NCI-H2171 (cell line): Measurements from ENCODE around the gene SLC43A3.
"Not testable (repeated sequence)": the region's sequence is repeated elsewhere in the genome, so short reads cannot be mapped to it uniquely, and the experiment has no call there.

Experiments used
- DNase-seq: peaks from one replicate; lab custom pipeline; 2025; lab: John Stamatoyannopoulos, UW

The SLC43A3 gene

DNA sequence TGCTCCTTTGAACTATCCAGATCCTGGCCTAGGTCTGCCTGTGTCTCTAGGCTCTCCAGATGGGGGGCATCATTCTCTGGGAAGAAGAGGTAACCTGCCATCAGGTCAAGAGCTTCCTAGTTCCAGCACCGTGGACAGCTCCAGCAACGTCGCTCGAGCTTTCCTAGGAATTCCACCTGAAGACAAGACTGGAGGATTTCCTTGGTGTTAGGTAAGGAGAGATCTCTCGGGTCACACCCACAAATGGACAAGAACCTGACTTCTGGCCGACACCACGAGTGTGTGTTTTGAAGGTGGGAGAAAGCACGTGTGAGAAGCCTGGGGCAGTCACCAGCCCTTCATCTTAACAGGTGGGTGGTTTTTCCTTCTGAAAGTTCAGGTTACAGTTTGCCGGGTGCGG lies 47.2 kb downstream of the SLC43A3 start:
- no peak for DNase-seq

- no peak for DNase-seq
Observed at GRCh38 chr11:57378186-57378585, 48.7 kb downstream of the SLC43A3 start.

- peak; percentile 25 for DNase-seq
Observed at GRCh38 chr11:57377107-57377506, 49.8 kb downstream of the SLC43A3 start.

GRCh38 chr11:57376095-57377090 lies 50.5 kb downstream of the SLC43A3 start:
- DNase-seq: no peak

DNA sequence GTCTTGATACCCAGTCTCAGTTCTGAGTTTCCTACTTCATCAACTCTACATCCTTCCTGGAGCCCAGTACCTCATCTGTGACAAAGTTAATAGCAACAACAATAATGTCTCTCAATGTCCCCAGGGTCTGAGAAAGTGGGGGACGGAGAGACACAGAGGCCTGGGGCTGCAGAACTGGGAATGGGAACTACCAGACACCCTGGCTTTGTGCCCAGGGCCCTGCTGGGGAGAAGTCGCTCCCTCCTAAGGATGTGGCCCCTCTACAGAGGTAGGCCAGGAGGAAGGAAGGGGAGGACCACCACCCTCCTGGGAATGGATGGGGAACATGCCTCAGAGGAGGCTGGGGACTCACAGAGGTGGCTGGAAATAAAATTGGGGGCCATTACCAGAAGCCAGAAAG lies 51.4 kb downstream of the SLC43A3 start:
- DNase-seq: no peak

DNA sequence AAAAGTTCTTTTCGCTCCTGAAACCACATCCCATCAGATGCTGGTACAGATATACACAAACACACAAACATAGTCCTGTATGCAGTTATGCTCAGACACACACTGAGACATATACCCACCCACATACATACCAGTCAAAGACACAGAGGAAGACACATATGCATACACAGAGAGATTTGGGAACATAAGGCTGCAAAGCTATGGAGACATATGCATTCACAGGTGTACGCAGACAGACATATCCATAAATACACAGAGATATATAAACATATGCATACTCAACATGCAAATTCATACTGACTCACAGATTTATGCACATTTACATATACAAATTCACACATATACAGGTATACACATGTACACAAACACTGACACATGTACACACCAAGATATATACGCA lies 52.0 kb downstream of the SLC43A3 start:
- no peak for DNase-seq

DNA sequence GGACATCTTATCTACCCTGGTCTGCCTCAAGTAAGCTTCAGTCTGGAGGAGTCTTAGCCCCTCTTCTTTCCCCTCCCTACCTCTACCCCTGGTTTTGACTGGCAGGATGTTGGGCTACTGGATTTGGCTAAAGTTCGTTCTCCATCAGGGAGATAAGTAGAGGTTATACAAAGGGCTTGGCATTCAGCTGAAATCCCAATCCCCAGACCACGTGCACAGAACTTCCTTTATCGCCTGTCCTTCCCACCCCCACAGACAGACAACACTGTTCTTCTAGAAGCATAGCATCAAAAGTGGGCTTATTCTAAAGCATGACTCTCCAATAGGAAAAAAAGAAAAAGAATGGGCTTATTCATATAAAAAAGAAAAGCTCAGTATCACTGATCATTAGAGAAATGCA lies 53.8 kb downstream of the SLC43A3 start:
- no peak for DNase-seq

DNA sequence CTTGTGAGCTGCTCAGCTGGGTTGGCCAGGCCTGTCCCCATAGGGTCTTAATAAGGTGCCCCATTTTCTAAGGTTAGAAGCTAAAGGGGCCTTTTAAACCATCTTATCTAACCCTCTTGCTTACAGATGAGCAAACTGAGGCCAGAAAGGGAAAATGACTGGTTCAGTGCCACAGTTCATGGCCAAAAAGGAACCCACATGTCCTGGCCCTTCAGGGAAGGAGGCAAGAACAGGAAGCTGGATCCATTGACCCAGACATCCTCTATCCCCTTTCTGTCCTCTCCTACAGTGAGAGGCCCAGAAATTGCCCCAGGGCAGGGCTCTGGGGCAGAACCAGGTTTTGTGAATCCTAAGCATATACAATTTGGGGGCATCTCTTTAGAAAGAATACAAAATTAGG lies 56.0 kb downstream of the SLC43A3 start:
- no peak for DNase-seq

DNA sequence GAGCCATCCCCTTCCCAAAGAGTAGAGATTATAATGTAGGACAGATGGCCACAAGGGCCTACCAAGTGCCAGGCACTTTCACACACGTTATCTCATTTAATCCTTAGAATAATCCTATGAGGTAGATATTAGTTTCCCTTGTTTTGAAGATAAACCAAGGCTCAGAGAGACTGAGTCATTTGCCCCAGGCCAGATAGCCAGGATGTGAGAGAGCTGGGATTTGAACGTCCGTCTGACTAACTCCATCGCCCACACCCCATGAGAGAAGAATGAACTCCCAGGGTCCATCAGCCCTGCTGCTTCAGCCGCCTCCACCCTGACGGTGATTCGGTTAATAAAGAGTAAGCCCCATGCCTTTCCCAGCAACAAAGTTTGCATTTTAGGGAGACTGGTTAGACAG lies 56.7 kb downstream of the SLC43A3 start:
- DNase-seq: no peak

DNA sequence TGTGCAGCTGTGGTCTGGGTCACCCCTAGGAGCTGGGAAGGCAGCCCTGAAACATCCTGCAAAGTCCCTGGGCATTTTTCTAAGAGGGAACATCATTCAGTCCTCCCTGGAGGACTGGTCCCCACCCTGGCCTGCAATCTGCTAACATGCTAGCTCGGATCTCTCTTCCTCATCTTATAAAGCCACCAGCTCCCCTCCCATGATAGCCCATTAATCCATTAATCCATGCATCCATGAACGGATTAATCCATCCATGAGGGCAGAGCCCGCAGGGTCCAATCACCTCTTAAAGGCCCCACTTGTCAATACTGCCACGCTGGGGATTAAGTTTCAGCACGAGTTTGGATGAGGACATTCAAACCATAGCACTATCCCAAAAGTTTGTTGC lies 58.1 kb downstream of the SLC43A3 start:
- no peak for DNase-seq

DNA sequence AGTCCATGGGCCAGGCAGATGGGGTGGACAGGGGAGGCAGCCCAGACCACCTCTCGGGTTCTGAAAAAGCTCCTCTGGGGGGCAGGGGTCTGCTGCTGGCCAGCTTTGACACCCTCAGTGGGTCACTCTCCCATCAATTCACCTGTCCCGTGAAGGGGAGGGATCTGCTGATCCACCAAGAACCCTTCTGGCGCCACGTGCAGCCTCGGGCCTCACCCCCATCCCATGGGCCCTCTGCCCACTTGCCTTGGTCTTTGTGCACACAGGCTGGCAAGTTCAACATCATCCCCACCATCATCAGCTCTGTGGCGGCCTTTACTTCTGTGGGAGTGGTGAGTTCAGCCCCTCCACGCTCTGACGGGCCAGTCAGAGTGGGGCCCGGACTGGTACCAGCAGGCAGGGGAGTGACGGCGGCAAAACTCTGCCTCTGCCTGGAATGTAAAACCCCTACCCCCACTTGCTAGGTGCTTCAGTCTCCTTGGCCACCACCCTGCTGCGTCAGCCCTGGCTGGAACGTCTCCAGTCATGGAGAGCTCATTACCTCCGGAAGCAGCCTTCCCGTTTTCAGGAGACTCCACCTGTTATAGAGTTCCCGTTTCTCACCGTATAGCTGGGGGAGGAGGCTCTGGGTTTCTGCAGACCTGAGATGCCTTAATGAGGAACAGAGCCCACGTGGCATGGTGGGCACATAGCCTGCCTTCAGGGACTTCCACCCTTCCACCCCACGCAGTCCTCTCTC lies 58.6 kb downstream of the SLC43A3 start:
- DNase-seq: no peak

DNA sequence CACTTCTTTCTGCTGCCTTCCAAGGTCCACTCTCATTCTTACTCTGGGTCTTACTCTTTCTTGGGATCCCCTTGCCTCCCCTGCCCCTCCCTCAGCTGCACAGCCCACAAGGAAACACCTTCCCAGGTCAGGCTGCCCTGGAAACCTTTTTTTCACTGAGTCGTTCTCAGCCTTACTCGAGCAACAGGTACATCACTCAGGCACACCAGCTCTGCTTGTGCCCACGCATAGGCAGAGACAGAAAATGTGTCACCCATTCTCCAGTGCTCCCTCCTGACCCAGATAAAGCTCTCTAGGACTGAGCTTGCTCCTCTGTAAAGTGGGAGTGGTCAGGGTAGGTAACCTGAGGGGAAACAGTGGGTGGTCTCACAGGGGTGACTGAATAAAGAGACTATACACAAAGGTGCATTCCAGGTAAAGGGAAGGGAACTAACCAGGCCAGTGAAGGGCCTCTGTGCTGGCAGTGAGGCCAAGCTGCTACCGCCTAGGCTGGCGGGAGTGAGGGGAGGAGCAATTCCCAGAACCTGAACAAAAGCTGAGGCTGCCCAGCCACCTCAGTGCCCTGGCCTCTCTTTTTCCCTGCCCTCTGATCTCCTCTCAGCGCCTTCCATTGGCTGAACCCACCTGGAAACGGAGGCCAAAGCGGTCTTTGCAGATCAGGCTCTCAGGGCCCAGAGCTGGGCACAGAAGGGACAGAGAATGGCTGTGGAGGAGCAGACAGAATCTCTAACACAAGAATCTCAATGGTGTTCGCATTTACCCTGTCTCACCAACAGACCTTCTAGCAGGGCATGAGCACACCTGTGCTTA lies 61.9 kb downstream of the SLC43A3 start:
- no peak for DNase-seq

DNA sequence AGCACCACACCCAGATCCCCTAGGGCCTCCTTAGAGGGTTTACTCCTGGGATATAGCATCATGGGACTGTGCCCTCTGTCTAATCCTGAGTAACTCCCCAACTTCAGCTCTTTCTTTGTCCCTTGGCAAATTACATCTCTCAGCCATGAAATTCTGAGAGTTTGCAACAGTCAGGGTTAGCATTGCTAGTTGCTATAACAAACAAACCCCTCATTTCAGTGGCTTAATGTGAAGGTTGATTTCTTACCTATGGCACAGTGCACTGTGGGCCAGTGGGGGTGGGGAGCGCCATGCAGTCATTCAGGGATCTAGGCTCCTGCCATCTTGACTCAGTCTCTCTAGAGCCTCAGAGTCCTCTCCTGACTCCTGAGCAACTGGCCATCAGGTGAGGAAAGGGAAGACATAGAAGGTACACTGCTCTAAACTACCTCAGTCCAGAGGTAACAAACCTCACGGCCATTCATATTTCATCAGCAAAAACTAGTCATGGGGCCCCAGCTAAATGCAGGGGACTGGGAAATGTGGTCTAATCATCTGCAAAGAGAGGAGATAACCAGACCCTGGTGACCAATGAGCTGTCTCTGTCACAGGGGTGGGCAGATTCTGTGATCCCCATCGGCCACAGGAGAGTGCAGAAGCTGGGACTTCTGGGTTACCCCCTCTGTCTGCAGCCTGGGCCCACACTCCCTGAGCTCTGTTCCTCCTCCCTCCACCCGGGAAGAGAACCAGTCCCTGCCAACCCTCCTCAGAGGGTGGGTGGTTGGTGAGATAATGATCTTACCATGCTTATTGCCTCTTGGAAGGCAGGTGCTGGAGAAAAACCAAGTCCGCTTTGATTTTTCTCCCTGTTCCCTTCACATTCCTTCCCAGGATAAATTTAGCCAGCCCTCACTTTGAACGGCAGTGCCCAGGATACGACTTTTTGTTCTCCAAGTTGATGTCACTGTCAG lies 63.5 kb downstream of the SLC43A3 start:
- no peak for DNase-seq

DNA sequence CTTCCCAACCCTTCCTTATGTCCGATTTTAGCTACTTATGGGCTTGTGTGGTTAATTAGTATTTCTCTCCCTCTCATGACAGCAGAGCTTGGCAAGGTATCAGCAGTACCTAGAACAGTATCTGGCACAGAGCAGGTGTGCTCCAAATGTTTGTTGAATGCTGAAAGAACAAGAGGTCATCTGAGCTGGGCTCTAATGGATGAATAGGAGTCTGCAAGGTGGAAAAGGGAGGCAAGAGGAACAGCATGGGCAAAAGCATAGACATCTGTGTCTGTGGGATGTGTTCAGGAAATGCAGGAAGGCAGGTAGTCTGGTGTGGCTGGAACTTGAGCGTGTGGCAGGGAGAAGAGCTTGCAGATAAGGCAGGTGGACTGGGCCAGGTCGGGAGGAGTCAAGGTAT lies 65.0 kb downstream of the SLC43A3 start:
- DNase-seq: no peak

DNA sequence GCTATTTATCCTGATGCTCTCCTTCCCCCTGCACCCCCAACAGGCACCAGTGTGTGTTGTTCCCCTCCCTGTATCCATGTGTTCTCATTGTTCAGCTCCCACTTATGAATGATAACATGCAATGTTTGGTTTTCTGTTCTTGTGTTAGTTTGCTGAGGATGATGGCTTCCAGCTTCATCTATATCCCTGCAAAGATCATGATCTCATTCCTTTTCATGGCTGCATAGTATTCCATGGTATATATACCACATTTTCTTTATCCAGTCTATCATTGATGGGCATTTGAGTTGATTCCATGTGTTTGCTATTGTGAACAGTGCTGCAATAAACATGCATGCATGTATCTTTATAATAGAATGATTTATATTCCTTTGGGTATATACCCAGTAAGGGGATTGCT lies 65.5 kb downstream of the SLC43A3 start:
- not testable (repeated sequence) for DNase-seq

DNA sequence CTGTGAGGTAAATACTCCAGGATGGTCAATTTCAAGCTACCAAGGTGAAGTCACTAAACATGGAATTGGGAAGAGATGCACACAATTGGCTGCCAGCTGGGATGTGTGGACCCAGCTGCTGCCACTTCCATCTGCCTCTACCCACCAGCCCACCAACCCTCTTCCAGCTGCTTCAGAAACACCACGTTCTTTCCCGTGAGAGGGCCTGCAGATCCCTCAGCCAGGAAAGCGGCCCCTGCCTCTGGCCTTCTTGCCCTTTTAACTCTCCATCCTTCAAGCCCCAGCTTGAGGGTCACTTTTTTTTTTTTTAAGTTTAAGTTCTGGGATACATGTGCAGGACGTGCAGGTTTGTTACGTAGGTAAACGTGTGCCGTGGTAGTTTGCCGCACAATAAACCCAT lies 65.9 kb downstream of the SLC43A3 start:
- DNase-seq: no peak

- no peak for DNase-seq
Observed at GRCh38 chr11:57359896-57360690, 66.8 kb downstream of the SLC43A3 start.

GRCh38 chr11:57359396-57359795 lies 67.5 kb downstream of the SLC43A3 start:
- DNase-seq: no peak

DNA sequence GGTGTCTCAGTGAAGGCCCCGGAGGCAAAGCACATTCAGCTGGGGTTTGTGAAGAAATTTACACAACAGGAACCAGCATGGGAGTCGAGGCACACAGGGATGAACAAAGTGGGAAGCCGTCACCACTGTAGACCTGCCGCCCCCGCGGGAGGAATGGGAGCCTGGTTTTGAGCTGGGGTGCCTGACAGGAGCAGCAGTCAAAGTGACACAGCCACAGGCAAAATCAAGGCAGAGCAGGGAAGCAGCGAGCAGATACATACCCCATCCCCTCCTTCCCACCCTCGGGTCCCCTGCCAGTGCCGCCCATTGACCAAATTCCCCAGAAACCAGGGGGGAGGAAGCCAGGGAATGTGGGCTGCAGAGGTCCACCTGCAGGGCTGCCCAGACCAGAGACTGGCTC lies 67.9 kb downstream of the SLC43A3 start:
- no peak for DNase-seq

DNA sequence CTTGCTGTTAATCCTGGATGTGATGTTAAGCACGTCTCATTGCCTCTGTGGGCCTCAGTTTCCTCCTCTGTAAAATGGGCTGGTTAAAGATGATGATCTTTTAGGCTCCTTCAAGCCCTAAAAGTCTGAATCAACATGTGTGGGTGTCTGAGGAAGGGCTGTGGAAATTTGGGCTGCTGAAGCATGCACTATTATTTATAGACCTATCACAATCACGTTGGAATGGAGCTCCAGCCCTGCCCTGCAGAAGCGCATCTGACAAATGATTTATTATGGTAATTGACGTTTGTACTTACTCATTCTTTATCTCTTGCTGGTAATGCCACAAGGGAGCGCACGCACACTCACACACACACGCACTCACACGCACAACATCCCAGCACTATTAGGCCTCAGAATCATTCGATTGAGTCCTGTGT lies 68.4 kb downstream of the SLC43A3 start:
- DNase-seq: no peak
